ENCODE results near the gene DPF1. TPM values are rescaled to one million over a fixed set of nuclear protein-coding genes. Genes with fewer than 3 reads are reported as not detected.

The DPF1 gene
- total RNA-seq, 1 donor from 2014 or later, result 4.0 TPM

DNA sequence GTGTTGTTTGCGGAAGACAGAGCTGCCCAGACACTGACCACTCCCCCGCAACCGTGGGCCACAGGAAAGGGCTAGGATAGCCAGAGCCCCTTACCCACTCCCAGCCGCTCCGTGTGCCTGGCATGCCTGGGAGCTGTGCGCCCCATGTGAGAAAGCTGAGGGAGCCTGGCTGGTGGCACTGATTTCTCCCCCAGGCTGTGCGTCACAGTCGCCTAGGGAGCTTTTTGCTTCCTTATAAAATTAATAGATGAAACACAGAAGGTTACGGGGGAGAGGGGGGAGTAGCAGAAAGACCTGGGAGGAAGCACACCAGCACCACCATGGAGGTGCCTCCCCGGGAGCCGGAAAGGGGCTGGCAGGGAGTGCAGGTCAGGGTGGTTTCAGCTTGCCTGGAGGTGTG lies 24.7 kb downstream of the DPF1 start:
- Histone ChIP-seq H3K4me2 (ENCODE audit: low read length) (no peak overlapping the region), H3K79me2 (ENCODE audit: insufficient read depth, low read length) (no peaks in the 10 kb centered on the region), H3K36me3 (ENCODE audit: insufficient read depth, low read length) (peaks cover 15% of the 10 kb centered on the region), H4K20me1 (ENCODE audit: insufficient read depth, low read length) (peaks cover 8% of the 10 kb centered on the region), H3K4me3 (ENCODE audit: insufficient read depth, low read depth, low read length) (no peak overlapping the region), H2AFZ (ENCODE audit: low read depth, low read length) (no peak overlapping the region), H3K27me3 (ENCODE audit: insufficient read depth, low read length) (no peaks in the 10 kb centered on the region), H3K9ac (ENCODE audit: low read length) (no peak overlapping the region), H3K27ac (ENCODE audit: low read depth, low read length) (no peak overlapping the region), H3K4me1 (ENCODE audit: insufficient read depth, low read length) (no peaks in the 10 kb centered on the region), H3K9me3 (ENCODE audit: insufficient read depth, low read depth, low read length) (no peaks in the 10 kb centered on the region)
- no peak for DNase-seq (ENCODE audit: low read depth)
- no peak for FAIRE-seq
- peaks cover 2% of the 10 kb centered on the region for H3K27me3 Mint-ChIP-seq (ENCODE audit: low read depth, unreplicated experiment)
- H3K9me3 Mint-ChIP-seq (ENCODE audit: unreplicated experiment), result peaks cover 2% of the 10 kb centered on the region
- H3K4me3 Mint-ChIP-seq (ENCODE audit: unreplicated experiment), result no peak overlapping the region
- no peaks in the 10 kb centered on the region for H3K4me1 Mint-ChIP-seq (ENCODE audit: low read depth, unreplicated experiment)
- TF ChIP-seq, protein P1, sequence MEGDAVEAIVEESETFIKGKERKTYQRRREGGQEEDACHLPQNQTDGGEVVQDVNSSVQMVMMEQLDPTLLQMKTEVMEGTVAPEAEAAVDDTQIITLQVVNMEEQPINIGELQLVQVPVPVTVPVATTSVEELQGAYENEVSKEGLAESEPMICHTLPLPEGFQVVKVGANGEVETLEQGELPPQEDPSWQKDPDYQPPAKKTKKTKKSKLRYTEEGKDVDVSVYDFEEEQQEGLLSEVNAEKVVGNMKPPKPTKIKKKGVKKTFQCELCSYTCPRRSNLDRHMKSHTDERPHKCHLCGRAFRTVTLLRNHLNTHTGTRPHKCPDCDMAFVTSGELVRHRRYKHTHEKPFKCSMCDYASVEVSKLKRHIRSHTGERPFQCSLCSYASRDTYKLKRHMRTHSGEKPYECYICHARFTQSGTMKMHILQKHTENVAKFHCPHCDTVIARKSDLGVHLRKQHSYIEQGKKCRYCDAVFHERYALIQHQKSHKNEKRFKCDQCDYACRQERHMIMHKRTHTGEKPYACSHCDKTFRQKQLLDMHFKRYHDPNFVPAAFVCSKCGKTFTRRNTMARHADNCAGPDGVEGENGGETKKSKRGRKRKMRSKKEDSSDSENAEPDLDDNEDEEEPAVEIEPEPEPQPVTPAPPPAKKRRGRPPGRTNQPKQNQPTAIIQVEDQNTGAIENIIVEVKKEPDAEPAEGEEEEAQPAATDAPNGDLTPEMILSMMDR (IDR thresholded peaks at IDR 0.05; ENCODE audit: insufficient read depth, low read depth, low read length), result no peak
- no peak for TF ChIP-seq EZH2 (IDR thresholded peaks at IDR 0.05; ENCODE audit: insufficient read depth, low read length)
- peaks cover 11% of the 10 kb centered on the region for H3K36me3 Mint-ChIP-seq (ENCODE audit: low read depth, unreplicated experiment)
- H3K27ac Mint-ChIP-seq (ENCODE audit: unreplicated experiment), result no peak overlapping the region

DNA sequence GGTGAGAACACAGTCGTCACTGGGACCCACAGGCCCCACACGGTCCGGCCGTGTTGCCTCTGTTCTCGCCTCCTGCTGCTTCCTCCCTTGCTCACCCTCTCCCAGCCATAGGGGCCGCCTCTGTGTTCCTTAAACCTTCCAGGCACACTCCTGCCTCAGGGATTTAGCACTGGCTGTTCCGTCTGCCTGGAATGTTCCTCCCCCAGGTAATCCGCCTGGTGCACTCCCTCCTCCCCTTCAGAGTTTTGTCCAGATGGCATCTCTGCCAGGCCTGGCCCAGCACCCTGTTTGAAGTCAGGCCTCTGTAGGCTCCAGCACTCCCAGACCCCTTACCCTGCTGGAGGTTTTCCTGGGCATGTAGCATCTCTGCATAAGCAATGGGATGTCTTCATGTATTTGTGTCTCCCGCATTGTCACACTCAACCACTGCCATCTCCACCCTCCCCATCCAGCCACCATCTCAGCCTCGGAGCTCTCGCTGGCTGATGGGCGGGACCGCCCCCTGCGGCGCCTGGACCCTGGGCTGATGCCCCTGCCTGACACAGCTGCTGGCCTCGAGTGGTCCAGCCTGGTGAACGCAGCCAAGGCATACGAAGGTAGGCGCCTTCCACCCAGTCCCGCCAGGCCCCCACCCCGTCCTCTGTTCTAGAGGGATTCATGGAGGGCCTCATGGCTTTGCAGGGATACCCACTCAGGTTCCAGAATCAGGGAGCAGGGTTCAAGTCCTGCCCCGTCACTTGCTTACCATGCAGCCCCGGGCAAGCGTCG lies 25.9 kb downstream of the DPF1 start:
- H2AFZ ChIP-seq (ENCODE audit: low read depth, low read length), result no peak overlapping the region
- DNase-seq (ENCODE audit: low read depth), result no peak
- TF ChIP-seq, protein P1 (IDR thresholded peaks at IDR 0.05; ENCODE audit: insufficient read depth, low read depth, low read length), result no peak
- TF ChIP-seq EZH2 (IDR thresholded peaks at IDR 0.05; ENCODE audit: insufficient read depth, low read length), result no peak
- no peak for FAIRE-seq
- H3K79me2 ChIP-seq (ENCODE audit: insufficient read depth, low read length), result no peaks in the 10 kb centered on the region
- H3K4me1 ChIP-seq (ENCODE audit: insufficient read depth, low read length), result no peaks in the 10 kb centered on the region
- Mint-ChIP-seq H3K9me3 (ENCODE audit: unreplicated experiment) (peaks cover 2% of the 10 kb centered on the region), H3K27me3 (ENCODE audit: low read depth, unreplicated experiment) (peaks cover 2% of the 10 kb centered on the region), H3K4me1 (ENCODE audit: low read depth, unreplicated experiment) (no peaks in the 10 kb centered on the region), H3K36me3 (ENCODE audit: low read depth, unreplicated experiment) (peaks cover 11% of the 10 kb centered on the region), H3K4me3 (ENCODE audit: unreplicated experiment) (no peak overlapping the region), H3K27ac (ENCODE audit: unreplicated experiment) (no peak overlapping the region)
- no peak overlapping the region for H3K27ac ChIP-seq (ENCODE audit: low read depth, low read length)
- H3K4me3 ChIP-seq (ENCODE audit: insufficient read depth, low read depth, low read length), result no peak overlapping the region
- H3K36me3 ChIP-seq (ENCODE audit: insufficient read depth, low read length), result peaks cover 15% of the 10 kb centered on the region
- no peak overlapping the region for H3K9ac ChIP-seq (ENCODE audit: low read length)
- no peak overlapping the region for H3K4me2 ChIP-seq (ENCODE audit: low read length)
- no peaks in the 10 kb centered on the region for H3K27me3 ChIP-seq (ENCODE audit: insufficient read depth, low read length)
- peaks cover 8% of the 10 kb centered on the region for H4K20me1 ChIP-seq (ENCODE audit: insufficient read depth, low read length)
- H3K9me3 ChIP-seq (ENCODE audit: insufficient read depth, low read depth, low read length), result no peaks in the 10 kb centered on the region

Measured in astrocyte (in vitro differentiated cells and primary cell).